CD8-positive, alpha-beta memory T cell (primary cell): ENCODE data around the gene MTFR1L. TPM values are rescaled to one million over a fixed set of nuclear protein-coding genes. Genes with fewer than 3 reads are reported as not detected.

Source experiments
- CTCF ChIA-PET: fragments of 350-600 bp; sonication (Branson Sonifier 250); formaldehyde crosslinking; loops from one replicate; lab custom pipeline; 2021; ENCODE audit warnings: antibody characterized with exemption; lab: Charles Lee
- POLR2A ChIA-PET: fragments of 350-600 bp; sonication (Branson Sonifier 250); formaldehyde crosslinking; loops from one replicate; lab custom pipeline; 2021; ENCODE audit warnings: antibody characterized with exemption; lab: Charles Lee
- DNase-seq, 5 donors: peaks; one replicate each; pipeline versions ENCODE4 v3.0.0 to v3.0.0-alpha.2; 2020 to 2022; ENCODE audit warnings: mixed read lengths in 1 of 5
- H3K27ac ChIP-seq: one replicate; pipeline ENCODE4 v1.7.0; 2013; ENCODE audit warnings: low read depth, mild to moderate bottlenecking, low read length, moderate library complexity
- H3K27me3 ChIP-seq: 2 replicates; pipeline ENCODE4 v1.7.0; 2013; ENCODE audit warnings: low read length, mild to moderate bottlenecking; ENCODE audit not compliant: insufficient read depth, poor library complexity, severe bottlenecking
- H3K36me3 ChIP-seq: 2 replicates; pipeline ENCODE4 v1.7.0; 2013; ENCODE audit warnings: mild to moderate bottlenecking, low read length, moderate library complexity; ENCODE audit not compliant: insufficient read depth
- H3K4me1 ChIP-seq: 2 replicates; pipeline ENCODE4 v1.7.0; 2013; ENCODE audit warnings: mild to moderate bottlenecking, low read length, moderate library complexity; ENCODE audit not compliant: insufficient read depth
- H3K4me3 ChIP-seq: 2 replicates; pipeline ENCODE4 v1.7.0; 2013; ENCODE audit warnings: mild to moderate bottlenecking, low read length
- H3K9me3 ChIP-seq: 2 replicates; pipeline ENCODE4 v1.7.0; 2013; ENCODE audit warnings: mild to moderate bottlenecking, low read length
- H3K27ac Mint-ChIP-seq, 8 donors: one replicate each; pipeline ENCODE4 v1.8.0; 2020 to 2021; ENCODE audit warnings: mixed read lengths in 8 of 8, mild to moderate bottlenecking in 6 of 8, inconsistent platforms in 3 of 8, moderate library complexity in 3 of 8
- H3K27me3 Mint-ChIP-seq, 2 donors: one replicate each; pipeline ENCODE4 v1.8.0; 2020 to 2021; ENCODE audit warnings: mixed read lengths in 2 of 2, mild to moderate bottlenecking in 1 of 2, moderate library complexity in 1 of 2
- H3K36me3 Mint-ChIP-seq, 3 donors: one replicate each; pipeline ENCODE4 v1.8.0; 2020 to 2021; ENCODE audit warnings: mixed read lengths in 3 of 3, inconsistent platforms in 1 of 3, mild to moderate bottlenecking in 1 of 3
- H3K4me1 Mint-ChIP-seq, 3 donors: one replicate each; pipeline ENCODE4 v1.8.0; 2020 to 2021; ENCODE audit warnings: mixed read lengths in 3 of 3, inconsistent platforms in 1 of 3, mild to moderate bottlenecking in 1 of 3
- H3K4me3 Mint-ChIP-seq, 7 donors: one replicate each; pipeline ENCODE4 v1.8.0; 2020 to 2021; ENCODE audit warnings: mixed read lengths in 7 of 7, mild to moderate bottlenecking in 6 of 7, moderate library complexity in 4 of 7, inconsistent platforms in 2 of 7
- H3K9me3 Mint-ChIP-seq, 5 donors: one replicate each; pipeline ENCODE4 v1.8.0; 2020 to 2022; ENCODE audit warnings: mixed read lengths in 5 of 5, mild to moderate bottlenecking in 3 of 5, moderate library complexity in 2 of 5, inconsistent platforms in 1 of 5
- polyA plus RNA-seq: library from polyadenylated mRNA; unstranded; fragments of 300-500 nt; fragmentation: Illumina TruSeq; gene quantifications from one replicate; pipeline ENCODE4 v1.2.3, GENCODE V29; 2021
- total RNA-seq, 2 experiments: library from RNA; stranded (reverse); gene quantifications; one replicate each; pipeline ENCODE4 v1.2.3, GENCODE V29; 2021

The MTFR1L gene
- total and polyA plus RNA-seq, 3 experiments from 2014 or later: 29.7 to 33.5 (median 30.2) TPM

DNA sequence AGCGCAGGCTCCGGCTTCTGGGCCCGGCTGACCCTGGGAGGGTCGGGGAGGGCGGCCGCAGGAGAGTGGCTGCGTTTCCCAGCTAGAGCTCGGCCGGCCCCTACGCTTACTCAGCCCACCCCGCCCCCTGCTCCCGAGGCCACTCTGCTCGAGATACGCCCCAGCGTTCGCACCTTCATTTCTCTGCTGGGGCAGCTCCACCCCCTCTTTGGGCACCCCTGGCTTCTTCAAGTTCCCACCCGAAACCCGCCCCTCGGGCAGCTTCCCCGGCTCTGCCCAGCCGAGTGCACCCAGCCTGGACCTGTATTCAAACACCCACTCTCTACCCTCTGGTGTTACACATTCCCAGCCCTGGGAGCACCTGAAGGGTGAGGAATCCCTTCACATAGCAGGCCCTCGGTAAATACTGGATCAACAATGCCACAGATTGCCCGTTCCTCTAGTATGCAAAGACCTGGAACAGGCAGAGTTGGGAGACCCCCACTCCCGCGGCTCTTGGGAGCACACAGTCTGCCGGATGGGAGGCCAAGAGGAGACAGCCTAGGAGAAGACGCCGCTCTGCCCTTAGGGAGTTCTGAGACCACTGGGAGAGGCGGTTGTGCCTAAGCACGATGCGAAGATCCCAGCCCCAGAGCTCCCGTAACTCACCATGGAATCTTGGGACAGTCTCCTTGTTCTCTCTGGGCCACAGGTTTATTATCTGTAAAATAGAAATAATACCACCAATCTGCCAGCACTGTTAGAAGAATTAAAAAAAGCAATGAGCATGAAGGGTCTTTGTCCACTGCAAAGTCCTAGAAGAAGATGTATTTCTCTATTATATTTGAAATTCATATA lies 56.3 kb downstream of the MTFR1L start:
- Histone ChIP-seq H3K9me3 (no peaks in the 10 kb centered on the region), H3K27ac (peak overlapping the region; percentile 43), H3K4me1 (peaks cover 11% of the 10 kb centered on the region), H3K36me3 (no peaks in the 10 kb centered on the region), H3K27me3 (no peaks in the 10 kb centered on the region), H3K4me3 (peak overlapping the region; percentile 50)
- ChIA-PET POLR2A (interaction anchor here (0.8 to 2.0 kb wide), 4 partner anchors 12 to 624 kb away, joined by 3 to 17 read pairs (median 5); partner anchors contain the start of genes MTFR1L and PAFAH2), CTCF (interaction anchor here (1.0 to 2.1 kb wide), 8 partner anchors 10 to 257 kb away, joined by 3 to 10 read pairs (median 4); partner anchors contain the start of genes MTFR1L and PAFAH2)
- Mint-ChIP-seq H3K27me3 (peaks cover 0 to 6% of the 10 kb centered on the region in 2 donors), H3K9me3 (no peaks in the 10 kb centered on the region), H3K4me1 (peaks cover 5 to 10% (median 8%) of the 10 kb centered on the region in 3 donors), H3K36me3 (no peaks in the 10 kb centered on the region), H3K27ac (peak overlapping the region; percentile 5 to 96 (median 66)), H3K4me3 (peak overlapping the region; percentile 37 to 92 (median 83))
- DNase-seq: peak in 1 of 5 donors; percentile 57

DNA sequence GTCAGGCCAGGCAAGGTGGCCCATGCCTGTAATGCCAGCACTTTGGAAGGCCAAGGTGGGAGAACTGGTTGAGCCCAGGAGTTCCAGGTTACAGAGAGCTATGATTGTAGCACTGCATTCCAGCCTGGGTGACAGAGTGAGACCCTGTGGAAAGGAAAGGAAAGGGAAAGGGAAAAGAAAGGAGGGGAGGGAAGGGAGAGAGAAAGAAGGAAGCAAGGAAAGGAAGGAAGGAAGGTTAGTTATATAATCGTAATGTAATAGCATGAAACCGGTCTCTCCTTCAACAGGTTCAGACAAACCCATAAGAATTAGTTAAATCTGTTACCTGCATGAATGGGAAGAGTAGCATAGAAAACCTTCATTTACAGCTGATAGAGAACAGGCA lies 56.9 kb downstream of the MTFR1L start:
- no peak overlapping the region for H3K27ac ChIP-seq
- H3K27ac Mint-ChIP-seq: peak overlapping the region in 4 of 8 donors; percentile 13 to 96 (median 45)
- H3K27me3 ChIP-seq: no peaks in the 10 kb centered on the region
- peaks cover 0 to 6% of the 10 kb centered on the region in 2 donors for H3K27me3 Mint-ChIP-seq
- H3K4me1 ChIP-seq: peaks cover 11% of the 10 kb centered on the region
- H3K9me3 Mint-ChIP-seq: no peaks in the 10 kb centered on the region
- peak overlapping the region in 5 of 7 donors; percentile 33 to 86 (median 83) for H3K4me3 Mint-ChIP-seq
- H3K9me3 ChIP-seq: no peaks in the 10 kb centered on the region
- POLR2A ChIA-PET: no interaction called here
- no peaks in the 10 kb centered on the region for H3K36me3 Mint-ChIP-seq
- DNase-seq: no peak
- H3K36me3 ChIP-seq: no peaks in the 10 kb centered on the region
- peaks cover 5 to 10% (median 8%) of the 10 kb centered on the region in 3 donors for H3K4me1 Mint-ChIP-seq
- CTCF ChIA-PET: interaction anchor here (1.5 to 2.1 kb wide), 3 partner anchors 10 to 121 kb away, joined by 4 to 6 read pairs (median 5); partner anchors contain the start of gene PAFAH2
- H3K4me3 ChIP-seq: no peak overlapping the region

- ChIA-PET POLR2A (no interaction called here), CTCF (no interaction called here)
- peaks cover 5 to 10% (median 8%) of the 10 kb centered on the region in 3 donors for H3K4me1 Mint-ChIP-seq
- no peaks in the 10 kb centered on the region for H3K9me3 ChIP-seq
- H3K27me3 Mint-ChIP-seq: peaks cover 0 to 6% of the 10 kb centered on the region in 2 donors
- DNase-seq: no peak
- H3K27ac Mint-ChIP-seq: peak overlapping the region in 1 of 8 donors; percentile 61
- no peaks in the 10 kb centered on the region for H3K36me3 ChIP-seq
- H3K4me3 Mint-ChIP-seq: no peak overlapping the region
- no peak overlapping the region for H3K4me3 ChIP-seq
- H3K27me3 ChIP-seq: no peaks in the 10 kb centered on the region
- no peaks in the 10 kb centered on the region for H3K9me3 Mint-ChIP-seq
- no peaks in the 10 kb centered on the region for H3K36me3 Mint-ChIP-seq
- peaks cover 11% of the 10 kb centered on the region for H3K4me1 ChIP-seq
- no peak overlapping the region for H3K27ac ChIP-seq
Measured at GRCh38 chr1:25877155-25877554, 57.4 kb downstream of the MTFR1L start.

- H3K4me3 ChIP-seq: no peak overlapping the region
- no peaks in the 10 kb centered on the region for H3K36me3 ChIP-seq
- Mint-ChIP-seq H3K36me3 (no peaks in the 10 kb centered on the region), H3K27ac (peak overlapping the region in 1 of 8 donors; percentile 63), H3K4me3 (no peak overlapping the region), H3K4me1 (peaks cover 5 to 10% (median 8%) of the 10 kb centered on the region in 3 donors), H3K9me3 (no peaks in the 10 kb centered on the region), H3K27me3 (peaks cover 0 to 6% of the 10 kb centered on the region in 2 donors)
- DNase-seq: no peak
- POLR2A ChIA-PET: no interaction called here
- H3K27ac ChIP-seq: no peak overlapping the region
- no peaks in the 10 kb centered on the region for H3K9me3 ChIP-seq
- peaks cover 11% of the 10 kb centered on the region for H3K4me1 ChIP-seq
- CTCF ChIA-PET: no interaction called here
- no peaks in the 10 kb centered on the region for H3K27me3 ChIP-seq
Measured at GRCh38 chr1:25878690-25879089, 58.9 kb downstream of the MTFR1L start.

DNA sequence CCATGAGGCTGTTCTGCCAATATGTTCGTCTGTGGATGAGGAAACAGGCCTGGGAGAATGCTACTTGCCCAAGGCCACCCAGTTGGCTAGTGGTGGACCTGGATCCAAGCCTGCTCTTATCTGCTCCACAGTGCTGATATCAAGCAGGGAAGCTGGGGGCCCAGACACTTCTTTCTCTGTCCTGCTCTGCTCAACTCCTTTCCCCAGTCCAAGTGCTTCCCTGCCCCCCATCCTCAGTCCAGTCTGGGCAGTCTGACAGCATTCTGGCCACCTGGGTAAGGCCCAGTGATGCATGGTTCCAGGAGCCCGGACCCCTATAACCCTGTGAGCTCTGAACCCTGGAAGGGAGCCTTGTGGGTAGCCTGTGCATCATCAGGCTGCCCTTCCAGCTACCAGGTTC lies 59.9 kb downstream of the MTFR1L start:
- POLR2A ChIA-PET: no interaction called here
- CTCF ChIA-PET: no interaction called here
- Mint-ChIP-seq H3K27me3 (peaks cover 0 to 6% of the 10 kb centered on the region in 2 donors), H3K9me3 (no peaks in the 10 kb centered on the region), H3K4me1 (peaks cover 5 to 10% (median 8%) of the 10 kb centered on the region in 3 donors), H3K4me3 (no peak overlapping the region), H3K27ac (peak overlapping the region in 2 of 8 donors; percentile 38 to 55), H3K36me3 (no peaks in the 10 kb centered on the region)
- no peak overlapping the region for H3K27ac ChIP-seq
- no peaks in the 10 kb centered on the region for H3K9me3 ChIP-seq
- no peak for DNase-seq
- no peak overlapping the region for H3K4me3 ChIP-seq
- H3K27me3 ChIP-seq: no peaks in the 10 kb centered on the region
- no peaks in the 10 kb centered on the region for H3K36me3 ChIP-seq
- peaks cover 4% of the 10 kb centered on the region for H3K4me1 ChIP-seq

GRCh38 chr1:25880518-25880917 lies 60.8 kb downstream of the MTFR1L start:
- Mint-ChIP-seq H3K4me1 (peaks cover 5% of the 10 kb centered on the region in 3 donors), H3K27ac (peak overlapping the region in 1 of 8 donors; percentile 89), H3K27me3 (peaks cover 0 to 6% of the 10 kb centered on the region in 2 donors), H3K9me3 (no peaks in the 10 kb centered on the region), H3K36me3 (no peaks in the 10 kb centered on the region), H3K4me3 (no peak overlapping the region)
- ChIA-PET POLR2A (no interaction called here), CTCF (no interaction called here)
- no peak overlapping the region for H3K27ac ChIP-seq
- no peaks in the 10 kb centered on the region for H3K27me3 ChIP-seq
- H3K4me3 ChIP-seq: no peak overlapping the region
- DNase-seq: no peak
- H3K4me1 ChIP-seq: no peaks in the 10 kb centered on the region
- H3K9me3 ChIP-seq: no peaks in the 10 kb centered on the region
- H3K36me3 ChIP-seq: no peaks in the 10 kb centered on the region

DNA sequence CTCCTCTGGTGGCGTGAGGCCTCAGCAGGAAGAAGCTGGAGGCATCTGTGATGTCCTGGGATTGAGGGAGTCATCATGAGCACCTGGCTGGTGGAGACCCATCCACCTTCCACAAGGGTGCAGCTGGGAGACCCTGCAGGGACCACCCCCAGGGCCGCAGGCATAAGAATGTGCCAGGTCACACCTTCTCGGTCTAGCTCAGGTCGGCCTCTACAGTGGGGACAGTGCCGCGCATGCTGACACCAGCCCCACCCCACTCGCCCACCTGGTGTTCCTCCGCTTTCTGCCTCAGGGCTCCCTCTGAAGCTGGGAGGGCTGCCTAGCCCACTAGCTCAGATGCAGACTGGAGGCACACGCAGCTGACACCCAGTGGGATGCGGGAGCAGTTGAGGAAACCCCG lies 61.5 kb downstream of the MTFR1L start:
- DNase-seq: no peak
- Histone ChIP-seq H3K36me3 (no peaks in the 10 kb centered on the region), H3K4me1 (no peaks in the 10 kb centered on the region), H3K27me3 (no peaks in the 10 kb centered on the region), H3K4me3 (no peak overlapping the region), H3K9me3 (no peaks in the 10 kb centered on the region), H3K27ac (no peak overlapping the region)
- H3K36me3 Mint-ChIP-seq: no peaks in the 10 kb centered on the region
- ChIA-PET CTCF (no interaction called here), POLR2A (no interaction called here)
- H3K27me3 Mint-ChIP-seq: peaks cover 0 to 6% of the 10 kb centered on the region in 2 donors
- no peak overlapping the region for H3K27ac Mint-ChIP-seq
- no peak overlapping the region for H3K4me3 Mint-ChIP-seq
- H3K9me3 Mint-ChIP-seq: no peaks in the 10 kb centered on the region
- H3K4me1 Mint-ChIP-seq: peaks cover under 1 to 2% (median 1%) of the 10 kb centered on the region in 3 donors
